ENCODE measurements around the gene ZNF22.

The ZNF22 gene

DNA sequence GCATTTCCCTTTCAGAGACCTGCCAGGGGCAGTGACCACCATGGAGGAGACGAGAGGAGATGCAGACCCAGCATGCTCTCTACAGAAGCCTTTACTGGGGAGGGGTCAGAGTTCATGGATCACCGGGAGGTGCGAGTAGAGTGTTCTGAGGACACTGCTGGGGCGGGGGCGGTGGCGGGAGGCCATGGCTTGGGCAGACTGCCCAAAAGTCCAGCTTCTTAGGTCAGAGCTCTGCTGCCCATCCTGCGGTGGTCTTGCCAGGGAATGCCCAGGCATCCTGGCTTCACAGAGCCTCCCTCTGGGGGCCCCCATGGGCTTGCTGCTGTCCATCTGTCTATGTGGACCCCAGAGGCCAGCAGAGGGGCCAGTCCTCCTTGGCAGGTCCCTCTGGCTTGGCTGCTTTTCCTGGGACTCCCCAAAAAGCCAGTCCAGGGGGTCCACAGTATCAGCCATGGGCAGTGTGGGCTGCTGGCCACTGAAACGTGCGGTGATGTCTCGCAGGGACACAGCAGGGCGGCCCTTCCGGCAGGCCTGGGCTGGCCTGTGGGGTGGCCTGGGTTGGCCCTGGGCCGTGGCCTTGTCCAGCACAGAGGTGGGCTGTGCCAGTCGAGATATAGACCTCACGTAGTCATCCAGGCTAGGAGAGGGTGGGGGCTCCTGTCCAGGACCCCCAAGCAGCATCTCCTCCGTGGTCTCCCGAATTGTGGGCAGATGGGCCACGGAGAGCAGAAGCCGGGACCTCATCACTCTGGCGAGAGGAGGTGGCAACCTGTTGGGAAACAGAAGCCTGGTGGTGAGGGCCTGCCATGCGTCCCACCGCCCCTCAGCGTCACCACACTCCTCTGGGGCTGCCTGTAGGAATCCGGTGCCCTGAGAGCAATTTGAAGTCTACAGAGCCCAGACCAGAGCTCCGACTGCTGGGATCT lies 23.2 kb upstream of the ZNF22 start:
- no peak for DNase-seq (ENCODE audit: low read depth, low spot score)

DNA sequence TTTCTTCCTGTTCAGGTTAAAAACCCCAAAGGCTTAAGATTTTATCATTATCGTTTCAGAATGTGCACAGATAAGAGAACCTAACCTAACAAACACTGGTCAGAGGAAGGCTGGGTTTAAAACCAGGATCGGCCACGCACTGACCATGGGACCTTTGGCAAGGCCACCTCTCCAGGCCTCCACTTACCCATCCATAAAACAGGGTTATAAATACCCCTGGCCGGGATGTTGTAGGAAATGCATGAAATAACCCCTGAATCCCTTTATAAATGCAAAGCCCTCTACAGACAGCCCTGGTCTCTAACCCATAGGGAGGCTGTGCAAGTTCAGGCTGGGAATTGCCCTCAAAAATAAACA lies 22.5 kb upstream of the ZNF22 start:
- no peak for DNase-seq (ENCODE audit: low read depth, low spot score)

DNA sequence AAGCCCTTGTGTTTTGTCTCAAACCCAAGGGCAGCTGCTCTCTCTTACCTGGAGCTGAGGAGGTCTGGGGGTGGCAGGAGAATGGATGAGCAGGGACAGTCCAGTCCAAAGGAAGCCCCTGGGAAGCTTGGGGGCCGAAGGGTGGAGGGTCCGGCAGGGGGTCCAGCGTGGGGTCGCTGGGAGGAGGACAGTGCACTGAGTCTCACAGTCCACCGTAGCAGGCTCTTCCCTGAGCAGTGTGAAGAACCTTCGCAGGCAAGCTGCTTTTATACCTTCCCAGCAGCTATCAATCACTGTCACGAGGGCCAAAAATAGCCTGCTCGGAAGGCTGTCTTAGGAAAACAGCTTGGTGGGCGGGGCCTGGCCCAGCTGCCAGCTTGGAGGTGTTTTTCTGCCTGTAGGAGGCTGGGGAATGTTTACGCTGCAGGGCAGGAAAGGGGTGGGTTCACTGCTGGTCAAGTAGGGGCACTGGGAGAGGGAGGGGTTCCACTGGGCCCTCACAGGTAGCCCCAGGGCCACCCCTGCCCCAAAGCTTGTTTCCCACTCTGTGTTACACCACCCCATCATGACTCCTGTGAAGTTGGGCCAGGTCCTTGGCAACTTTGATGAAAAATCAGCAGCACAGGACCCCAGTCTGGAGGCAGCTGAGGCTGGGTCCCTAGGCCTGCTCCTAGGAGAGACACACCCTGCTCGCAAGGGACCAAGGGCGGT lies 22.0 kb upstream of the ZNF22 start, which contains the start of gene DEPP1:
Gene DEPP1, minus strand, starts transcription at position 240 of the 711 bp plus-strand sequence. CDS start 779 bp downstream, outside the sequence.
- no peak for DNase-seq (ENCODE audit: low read depth, low spot score)

DNA sequence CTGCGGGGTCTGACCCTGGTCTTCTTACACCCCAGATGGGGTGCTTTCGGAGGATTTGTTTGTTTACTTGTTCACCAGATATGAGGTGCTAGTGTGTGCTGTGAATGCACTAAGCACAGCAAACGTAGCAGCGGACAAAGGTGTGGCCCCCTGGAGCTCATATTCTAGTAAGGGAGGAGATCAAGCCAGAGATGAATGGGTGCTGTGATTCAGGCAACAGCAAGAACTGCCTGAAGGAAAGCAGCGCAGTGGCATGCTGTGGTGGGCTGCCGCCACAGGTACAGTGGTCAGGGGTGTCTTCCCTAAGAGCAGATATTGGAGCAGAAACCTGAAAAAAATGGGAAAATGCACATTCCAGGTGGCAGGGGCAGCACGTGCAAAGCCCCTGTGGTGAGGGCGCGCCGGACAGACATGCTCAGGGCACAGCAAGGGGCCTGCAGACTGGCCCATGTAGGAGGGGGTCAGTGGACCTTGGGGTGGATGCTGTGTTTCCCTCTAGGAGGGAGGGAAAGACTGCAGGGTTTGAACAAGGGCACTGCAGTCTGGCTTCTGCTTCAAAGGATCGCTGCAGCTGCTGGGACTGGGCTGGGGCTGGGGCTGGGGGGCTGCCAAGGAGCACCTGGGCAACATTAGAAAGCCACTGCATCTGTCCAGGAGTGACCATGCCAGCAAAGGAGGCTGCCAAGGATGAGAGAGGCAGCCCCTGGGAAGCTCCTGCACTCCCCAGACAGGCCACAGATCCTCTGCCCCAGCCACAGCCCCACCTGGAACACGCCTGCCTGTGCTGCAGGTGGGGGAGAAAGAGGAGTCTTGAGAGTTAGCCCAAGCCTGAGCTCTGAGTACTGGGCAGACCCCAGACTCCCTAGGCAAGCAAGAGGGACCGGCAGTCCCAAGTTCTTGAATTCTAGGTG lies 21.2 kb upstream of the ZNF22 start:
- DNase-seq (ENCODE audit: low read depth, low spot score) = no peak

DNA sequence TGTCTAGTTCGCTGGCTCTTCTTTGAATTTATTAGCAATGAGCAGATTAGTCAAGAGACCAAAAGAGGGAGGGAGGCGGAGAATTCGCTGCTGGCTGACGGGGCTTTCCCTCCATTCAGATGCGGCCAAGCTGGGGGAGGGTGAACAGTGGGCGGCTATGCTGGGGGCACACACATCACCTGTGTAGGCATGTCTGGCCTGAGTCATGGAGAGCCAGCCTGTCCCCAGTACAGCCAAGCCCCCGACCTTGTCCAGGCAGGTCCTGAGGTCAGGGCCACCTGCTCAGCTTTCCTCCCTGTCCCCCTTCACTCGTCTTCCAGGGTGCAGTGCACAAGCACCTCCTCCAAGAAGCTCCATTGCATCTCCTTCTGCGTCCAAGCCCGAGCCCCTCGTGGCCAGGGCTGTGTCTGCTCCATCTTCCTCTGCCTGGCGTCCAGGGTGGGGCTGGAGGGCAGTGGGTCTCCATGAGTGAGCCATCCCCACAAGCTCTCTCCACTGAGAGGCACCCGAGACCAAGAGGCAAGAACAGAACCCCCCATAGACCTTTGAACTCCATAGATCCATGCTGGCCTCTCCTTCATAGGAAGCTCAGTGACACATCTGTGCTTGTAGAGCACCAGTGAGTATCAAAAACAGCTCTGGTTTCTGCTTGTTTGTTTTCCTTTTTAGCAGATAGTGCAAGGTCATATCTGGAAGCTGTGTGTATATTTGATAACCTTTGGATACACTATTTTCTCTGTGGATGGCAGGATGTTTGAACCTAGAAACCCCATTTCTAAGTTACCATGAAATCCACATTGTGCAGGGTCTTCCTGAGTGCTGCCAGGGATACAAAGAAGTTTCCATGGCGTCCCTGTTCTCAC lies 20.2 kb upstream of the ZNF22 start:
- DNase-seq (ENCODE audit: low read depth, low spot score) = no peak

DNA sequence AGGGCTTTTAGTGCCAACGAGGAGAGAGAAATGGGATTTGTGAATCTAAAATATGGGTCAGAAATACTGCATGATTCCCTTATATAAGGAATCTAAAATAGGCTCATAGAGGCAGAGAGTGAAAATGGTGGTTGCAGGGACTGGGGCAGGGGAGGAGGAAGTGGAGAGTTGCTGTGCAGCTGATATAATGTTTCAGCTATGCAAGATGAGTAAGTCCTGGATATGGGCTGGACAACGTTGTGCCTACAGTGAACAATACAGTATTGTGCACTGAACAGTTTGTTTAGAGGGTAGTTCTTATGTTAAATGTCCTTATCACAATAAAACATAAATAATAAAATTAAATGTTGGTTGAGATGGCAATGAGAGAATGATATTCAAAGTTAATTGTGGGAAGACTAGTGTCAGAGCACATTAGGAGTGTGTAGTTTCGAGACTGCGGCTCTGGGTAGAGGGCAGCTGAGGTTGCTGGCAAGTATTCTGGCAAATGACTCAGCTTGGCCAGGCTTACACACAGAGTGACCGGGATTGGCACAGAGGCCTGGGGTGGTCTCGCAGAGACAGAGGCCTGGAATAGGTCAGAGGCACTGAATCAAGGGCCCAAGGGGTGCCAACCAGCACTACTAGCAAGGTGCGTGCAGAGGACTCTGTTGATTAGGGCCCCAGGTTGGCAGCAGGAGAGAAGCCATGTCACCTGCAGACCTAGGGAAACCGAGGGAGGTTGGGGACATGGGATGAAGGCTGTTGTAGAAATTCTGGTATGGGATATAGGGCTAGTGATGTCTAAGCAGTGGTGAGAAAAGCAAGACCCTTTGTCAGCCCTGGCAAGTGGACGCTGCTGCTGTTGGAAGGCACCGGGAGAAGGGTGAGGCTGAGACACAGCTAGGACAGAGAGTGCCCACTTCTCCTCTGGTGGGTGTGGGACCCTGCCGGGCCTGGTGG lies 19.3 kb upstream of the ZNF22 start:
- no peak for DNase-seq (ENCODE audit: low read depth, low spot score)

DNA sequence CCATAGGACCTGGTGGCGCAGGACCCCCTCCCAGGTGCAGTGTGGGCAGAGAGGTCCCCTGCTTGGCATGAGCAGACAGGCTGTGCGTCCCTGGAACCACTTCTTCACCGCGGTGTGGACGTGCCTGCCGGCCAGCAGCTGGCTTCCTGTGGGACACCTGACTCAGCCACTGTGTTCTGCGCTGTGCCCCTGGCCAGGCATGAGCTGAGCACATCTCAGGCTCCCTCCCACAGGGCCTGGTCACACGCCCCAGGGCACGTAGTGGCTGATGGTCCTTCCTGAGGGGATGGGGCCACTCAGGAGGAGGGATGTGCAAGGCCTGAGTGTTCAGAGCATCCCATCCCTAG lies 18.6 kb upstream of the ZNF22 start:
- no peak for DNase-seq (ENCODE audit: low read depth, low spot score)

DNA sequence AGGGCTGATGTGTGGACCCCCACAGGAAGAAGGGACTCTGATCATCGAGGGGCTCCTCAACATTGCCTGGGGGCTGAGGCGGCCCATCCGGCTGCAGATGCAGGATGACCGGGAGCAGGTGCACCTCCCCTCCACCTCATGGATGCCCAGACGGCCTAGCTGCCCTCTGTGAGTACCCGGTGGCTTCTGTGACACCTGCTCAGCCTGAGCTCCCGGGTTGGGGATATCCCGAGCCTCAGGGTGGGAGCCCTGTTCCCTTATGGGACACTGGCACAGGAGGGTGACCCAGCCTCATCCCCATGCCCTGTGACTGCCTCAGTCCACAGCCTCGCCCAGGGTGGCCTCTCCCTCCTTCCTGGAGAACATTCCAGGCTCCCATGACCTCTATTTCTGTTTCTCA lies 18.2 kb upstream of the ZNF22 start:
- DNase-seq (ENCODE audit: low read depth, low spot score) = no peak

DNA sequence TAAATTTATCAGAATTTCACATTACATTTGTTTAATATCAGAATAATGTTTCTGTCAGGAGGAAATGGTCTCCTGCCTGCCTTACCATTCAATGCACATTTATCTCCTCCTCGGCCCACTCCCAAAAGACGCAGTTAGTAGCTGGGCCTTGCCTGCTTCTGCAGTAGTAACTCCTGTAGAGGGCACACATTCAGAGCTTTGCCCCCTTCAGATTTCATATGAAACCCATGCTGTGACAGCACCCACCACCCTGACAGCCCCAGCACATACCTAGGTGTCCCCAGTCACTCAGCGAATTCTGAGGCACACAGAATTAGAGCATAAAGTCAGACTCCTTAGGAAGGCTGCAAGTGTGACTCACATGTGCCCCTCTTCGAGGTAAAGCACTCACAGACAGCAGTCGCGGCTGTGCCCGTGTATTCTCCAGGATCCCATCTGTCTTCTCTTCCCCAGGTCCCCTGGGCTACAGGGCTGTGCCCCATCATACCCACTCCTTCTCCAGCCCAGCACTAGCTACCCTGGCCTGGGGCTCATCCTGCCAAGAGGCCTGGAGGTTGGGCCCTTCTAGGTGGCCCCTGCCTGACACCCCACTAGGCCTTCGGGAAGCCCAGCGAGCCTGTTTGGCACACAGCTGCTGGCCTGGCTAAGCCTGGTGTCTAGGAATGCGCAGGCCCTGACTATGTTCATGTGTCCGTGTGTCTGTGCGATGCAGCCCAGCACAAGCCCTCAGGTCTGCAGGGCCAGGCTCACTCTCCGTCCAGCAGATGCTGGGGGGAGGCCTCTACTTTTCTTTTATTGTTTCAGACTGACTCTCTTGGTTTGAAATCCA lies 17.4 kb upstream of the ZNF22 start:
- no peak for DNase-seq (ENCODE audit: low read depth, low spot score)

DNA sequence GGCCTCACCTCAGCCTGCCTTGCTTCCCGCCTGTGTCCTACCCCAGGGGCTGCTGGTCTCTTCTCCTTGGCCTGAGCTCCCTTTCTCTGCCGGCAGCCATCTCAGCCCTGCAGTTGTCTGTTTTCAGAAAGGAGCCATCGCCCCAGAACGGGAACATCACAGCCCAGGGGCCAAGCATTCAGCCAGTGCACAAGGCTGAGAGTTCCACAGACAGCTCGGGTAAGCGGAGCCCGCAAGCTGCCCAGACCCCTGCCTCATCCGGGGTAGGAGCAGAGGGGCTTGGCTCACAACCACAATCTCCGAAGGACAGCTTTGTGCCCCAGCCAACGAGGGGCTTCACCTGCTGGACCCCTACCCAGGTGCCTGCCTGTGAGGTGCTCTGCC lies 16.8 kb upstream of the ZNF22 start:
- DNase-seq (ENCODE audit: low read depth, low spot score) = no peak

DNA sequence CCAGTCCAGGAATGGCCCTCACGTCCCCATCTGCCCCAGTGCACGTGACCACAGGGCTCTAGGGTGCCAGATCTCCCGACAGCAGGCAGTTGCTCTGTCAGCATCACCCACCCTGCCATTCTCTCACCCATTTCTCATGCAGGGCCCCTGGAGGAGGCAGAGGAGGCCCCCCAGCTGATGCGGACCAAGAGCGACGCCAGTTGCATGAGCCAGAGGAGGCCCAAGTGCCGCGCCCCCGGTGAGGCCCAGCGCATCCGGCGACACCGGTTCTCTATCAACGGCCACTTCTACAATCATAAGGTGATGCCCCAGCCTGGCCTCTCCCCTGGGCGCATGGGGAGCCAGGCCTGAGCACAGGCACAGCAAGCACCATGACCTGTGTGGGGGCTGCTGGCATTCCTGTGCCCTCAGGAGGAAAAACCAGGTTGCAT lies 16.0 kb upstream of the ZNF22 start:
- no peak for DNase-seq (ENCODE audit: low read depth, low spot score)

DNA sequence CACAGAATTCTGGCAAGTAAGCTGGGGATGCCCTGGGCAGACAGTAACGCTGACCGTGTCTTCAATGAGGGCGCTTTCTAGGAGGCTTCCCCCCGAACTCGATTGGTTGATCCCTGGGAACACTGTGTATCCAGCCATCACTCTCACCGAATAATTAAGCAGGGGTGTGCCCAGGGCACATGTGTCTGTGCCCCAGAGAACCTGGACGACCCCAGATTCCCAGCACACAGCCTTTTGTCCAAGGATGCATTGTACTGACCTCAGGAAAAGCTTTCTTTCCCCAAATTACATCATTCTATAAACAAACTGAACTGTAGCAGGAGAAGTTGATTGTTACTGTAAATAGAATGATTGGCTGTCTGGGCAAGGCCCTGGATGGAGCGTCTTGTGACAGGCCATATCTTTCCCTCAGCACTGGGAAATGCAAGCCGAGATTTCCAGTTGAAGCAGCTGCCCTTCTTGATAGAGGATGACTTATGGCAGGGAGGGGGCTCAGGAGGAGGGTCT lies 15.5 kb upstream of the ZNF22 start:
- no peak for DNase-seq (ENCODE audit: low read depth, low spot score)

DNA sequence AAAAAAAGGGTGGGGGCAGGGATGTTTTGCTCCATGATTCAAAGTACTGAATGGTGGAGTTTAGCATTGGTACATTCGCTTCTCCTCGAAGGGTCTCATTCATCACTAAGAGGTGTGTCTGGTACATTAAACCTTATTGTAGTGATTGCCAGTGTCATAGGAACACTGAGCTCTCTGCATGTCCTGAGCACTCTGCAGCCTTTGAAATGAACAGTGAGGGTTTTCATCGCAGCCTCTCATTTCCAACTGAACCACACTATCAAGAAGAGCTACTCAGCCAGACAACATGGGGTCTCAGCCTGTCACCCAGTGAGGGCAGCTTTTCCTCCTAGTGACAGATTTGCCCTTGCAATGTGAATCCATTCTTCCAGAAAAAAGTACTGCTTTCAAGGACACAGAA lies 14.5 kb upstream of the ZNF22 start:
- no peak for DNase-seq (ENCODE audit: low read depth, low spot score)

DNA sequence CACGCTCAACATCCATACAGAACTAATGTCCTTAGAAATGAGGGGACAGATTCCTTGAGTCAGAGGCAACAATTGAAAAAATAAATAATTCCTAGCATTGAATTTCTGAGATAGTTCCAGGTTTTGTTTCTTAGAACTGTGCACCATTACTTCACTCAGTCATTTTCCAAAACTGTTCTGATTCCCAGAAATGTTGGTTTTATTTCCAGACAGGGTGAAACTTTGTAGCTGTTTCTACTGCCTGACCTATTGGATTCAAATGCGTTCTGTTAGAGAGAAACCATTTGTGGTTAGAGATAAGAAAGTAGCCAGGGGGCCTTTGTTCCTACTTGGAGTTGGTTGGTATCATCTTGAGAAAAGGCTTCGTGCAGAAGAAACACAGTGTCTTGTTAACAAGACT lies 14.1 kb upstream of the ZNF22 start:
- DNase-seq (ENCODE audit: low read depth, low spot score) = no peak

DNA sequence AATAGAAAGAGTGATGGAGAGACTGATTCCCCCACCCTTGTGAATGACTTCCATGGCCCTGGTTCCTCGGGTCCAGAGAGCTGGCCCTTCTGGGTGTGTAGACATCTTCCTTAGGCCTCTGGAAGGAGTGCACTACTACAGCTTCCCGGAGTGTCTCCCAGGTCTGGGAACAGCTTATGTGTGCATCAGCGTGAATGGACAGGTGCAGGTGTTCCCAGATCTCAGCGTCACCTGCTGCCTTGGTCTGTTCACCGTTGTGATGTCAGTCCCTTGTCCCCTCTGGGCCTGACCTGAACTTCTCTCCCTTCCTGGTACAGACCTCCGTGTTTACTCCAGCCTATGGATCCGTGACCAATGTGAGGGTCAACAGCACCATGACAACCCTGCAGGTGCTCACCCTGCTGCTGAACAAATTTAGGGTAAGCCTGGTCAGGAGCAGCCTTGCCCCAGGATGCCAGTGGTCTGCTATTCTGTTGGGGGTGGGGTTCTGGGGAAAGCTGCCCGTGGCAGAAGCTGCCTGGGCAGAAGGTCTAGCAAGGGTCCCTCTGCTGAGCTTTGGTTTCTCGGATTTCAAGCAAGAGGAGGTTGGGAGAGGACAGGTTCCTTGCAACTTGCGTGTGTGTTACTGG lies 11.7 kb upstream of the ZNF22 start:
- DNase-seq (ENCODE audit: low read depth, low spot score) = no peak

DNA sequence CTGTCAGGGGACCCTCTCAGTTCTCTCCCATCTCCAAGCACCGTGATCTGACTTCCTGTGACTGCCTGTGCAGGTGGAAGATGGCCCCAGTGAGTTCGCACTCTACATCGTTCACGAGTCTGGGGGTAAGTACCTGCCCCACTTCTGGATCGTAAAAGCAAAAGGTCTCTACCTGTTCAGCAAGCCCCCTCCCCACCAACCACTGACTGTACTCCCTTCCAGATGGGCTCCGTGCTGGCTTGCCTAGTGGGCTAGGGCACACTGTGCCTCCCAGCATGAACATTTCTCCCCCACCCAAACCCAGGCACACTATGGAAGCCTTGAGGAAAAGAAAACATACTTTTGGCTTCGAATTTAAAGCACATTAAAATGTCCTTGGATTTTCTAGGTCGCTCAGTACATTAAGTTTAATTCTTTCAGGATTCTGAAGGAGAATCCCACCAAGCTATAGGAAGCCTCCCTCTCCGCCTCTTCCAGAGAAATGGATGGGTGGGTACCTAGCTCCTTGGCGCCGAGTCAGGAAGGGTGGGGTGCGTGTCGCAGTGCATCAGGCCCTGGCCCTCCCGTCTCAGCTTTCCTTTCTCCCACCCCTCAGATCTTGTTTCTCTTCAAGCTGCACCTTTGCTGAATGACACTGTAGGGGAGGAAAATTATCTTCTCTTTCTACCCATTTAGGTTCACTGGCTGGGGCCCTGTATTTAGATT lies 11.0 kb upstream of the ZNF22 start:
- DNase-seq (ENCODE audit: low read depth, low spot score) = no peak

DNA sequence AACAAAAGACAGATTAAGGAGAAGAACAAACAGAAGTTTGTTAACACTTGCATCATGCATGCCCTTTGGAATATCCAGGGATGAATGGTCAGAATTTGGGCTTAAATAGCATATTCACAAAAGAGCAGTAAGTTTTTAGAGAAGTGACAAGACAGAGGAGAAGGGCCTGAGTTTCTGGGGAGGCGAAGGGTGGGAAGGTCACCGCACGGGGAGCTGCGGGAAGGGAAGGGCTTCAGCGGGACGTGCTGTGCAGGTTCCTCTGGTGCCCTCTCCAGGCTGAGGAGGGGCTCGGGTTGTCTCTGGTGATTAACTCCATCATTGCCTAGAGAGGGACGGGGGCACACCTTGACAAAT lies 10.4 kb upstream of the ZNF22 start:
- DNase-seq (ENCODE audit: low read depth, low spot score) = no peak

DNA sequence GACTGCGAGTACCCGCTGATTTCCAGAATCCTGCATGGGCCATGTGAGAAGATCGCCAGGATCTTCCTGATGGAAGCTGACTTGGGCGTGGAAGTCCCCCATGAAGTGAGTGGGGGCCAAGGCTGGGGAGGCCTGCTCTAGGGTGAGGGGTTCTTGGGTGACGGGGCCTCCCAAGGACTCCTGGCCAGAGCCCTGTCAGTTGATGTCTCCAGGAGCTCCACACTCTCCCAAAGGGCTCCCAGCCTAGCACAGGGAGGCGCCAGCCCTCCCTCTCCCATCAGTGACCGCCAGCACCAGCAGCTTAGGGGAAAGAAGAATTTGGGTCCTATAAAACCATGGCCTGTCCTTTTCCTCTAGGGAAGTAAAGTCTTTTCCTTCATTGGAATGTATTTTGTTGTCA lies 9.8 kb upstream of the ZNF22 start:
- DNase-seq (ENCODE audit: low read depth, low spot score) = no peak

Data from iPS DF 19.7 (cell line).